ENCODE measurements around the gene TRAPPC10. TPM values are rescaled to one million over a fixed set of nuclear protein-coding genes. Genes with fewer than 3 reads are reported as not detected.

TRAPPC10 gene
- total and polyA plus RNA-seq, 9 of the 15 experiments (the other 6 are each of a cell fraction or from before 2014, with no cell fraction given) = 1.1 to 33.8 (median 24.3) TPM

- TF ChIP-seq THRAP3 (IDR thresholded peaks at IDR 0.05; ENCODE audit: borderline replicate concordance) (no peak), SAFB (IDR thresholded peaks at IDR 0.05; ENCODE audit: borderline replicate concordance, low read depth, low read length) (no peak), SMARCC2 (IDR thresholded peaks at IDR 0.05; ENCODE audit: low read depth) (no peak), ZNF778 (CRISPR knock-in tag; IDR thresholded peaks at IDR 0.05) (no peak), CTCF (IDR thresholded peaks at IDR 0.05 in 2 of 3, conservative IDR thresholded peaks at IDR 0.05 in 1 of 3; ENCODE audit: insufficient read depth in 2 of 3, low read depth in 1 of 3, low read length in 3 of 3) (peak in 1 of 3 experiments; percentile 14; a peak in 1 of 6 replicates), FOXA3 (CRISPR knock-in tag; conservative IDR thresholded peaks at IDR 0.05 in 1 of 2, IDR thresholded peaks at IDR 0.05 in 1 of 2) (no peak), NKRF (IDR thresholded peaks at IDR 0.05; ENCODE audit: borderline replicate concordance) (no peak), ZNF561 (CRISPR knock-in tag; conservative IDR thresholded peaks at IDR 0.05) (no peak), HDAC3 (IDR thresholded peaks at IDR 0.05; ENCODE audit: borderline replicate concordance, partially characterized antibody) (no peak), ESRRB (CRISPR knock-in tag; IDR thresholded peaks at IDR 0.05; ENCODE audit: borderline replicate concordance) (no peak), MED1 (CRISPR knock-in tag; IDR thresholded peaks at IDR 0.05; ENCODE audit: borderline replicate concordance) (no peak), SMAD1 (IDR thresholded peaks at IDR 0.05; ENCODE audit: low read depth, low read length, partially characterized antibody) (no peak), FOXP1 (CRISPR knock-in tag; IDR thresholded peaks at IDR 0.05) (no peak), SNIP1 (IDR thresholded peaks at IDR 0.05; ENCODE audit: low read depth) (no peak), BRF1 (IDR thresholded peaks at IDR 0.05; ENCODE audit: borderline replicate concordance, extremely low read depth, insufficient read length) (no peak), ZNF316 (IDR thresholded peaks at IDR 0.05) (no peak), RAD21 (CRISPR knock-in tag; conservative IDR thresholded peaks at IDR 0.05 in 1 of 2, IDR thresholded peaks at IDR 0.05 in 1 of 2) (peak in 1 of 2 experiments; percentile 42; a peak in 2 of 4 replicates)
- TF ChIP-seq, protein P1, sequence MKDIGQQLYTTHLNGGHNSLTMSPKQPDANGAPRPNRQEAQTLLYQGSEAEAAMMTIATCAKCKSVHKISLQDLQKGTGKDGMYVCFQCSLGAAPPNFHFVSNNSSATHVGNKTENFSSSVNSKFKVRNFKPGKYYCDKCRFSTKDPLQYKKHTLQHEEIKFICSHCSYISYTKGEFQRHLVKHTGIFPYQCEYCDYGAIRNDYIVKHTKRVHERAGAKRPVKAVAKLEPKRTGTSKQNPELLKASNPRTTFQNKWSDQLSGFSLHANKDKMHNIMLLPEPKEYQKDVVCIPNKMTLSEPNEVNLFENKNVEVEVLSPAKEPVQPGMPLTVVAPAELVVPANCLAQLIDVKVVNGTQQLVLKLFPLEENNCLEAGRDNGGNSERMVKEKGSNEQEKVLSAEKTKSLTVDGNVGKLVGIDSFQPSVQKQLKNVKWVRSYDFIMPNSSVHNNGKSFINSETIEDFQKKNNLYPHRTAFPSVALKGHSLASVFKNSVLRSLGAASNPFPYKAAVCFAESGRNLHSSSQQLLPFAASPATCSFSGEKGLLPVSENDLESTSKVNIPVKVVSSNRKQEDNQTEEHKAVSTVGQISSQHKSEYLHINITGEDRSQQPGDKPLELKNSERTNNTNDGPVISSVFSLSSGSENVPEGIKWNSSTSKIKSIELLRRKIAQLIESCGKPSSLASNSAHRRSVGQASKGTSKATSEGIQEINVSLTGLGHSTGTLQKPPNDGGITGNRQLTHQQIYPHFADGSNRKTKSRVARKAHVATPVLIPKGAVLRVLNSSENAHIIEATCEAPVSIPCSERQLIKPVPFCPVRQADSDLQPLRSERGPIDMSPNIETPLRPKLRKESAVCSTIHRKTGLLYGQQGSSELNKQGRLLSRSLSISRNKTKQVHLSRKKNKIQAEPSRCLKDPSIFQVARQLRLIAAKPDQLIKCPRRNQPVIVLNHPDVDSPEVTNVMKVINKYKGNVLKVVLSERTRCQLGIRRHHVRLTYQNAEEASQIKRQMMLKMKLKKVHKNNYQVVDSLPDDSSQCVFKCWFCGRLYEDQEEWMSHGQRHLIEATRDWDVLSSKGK (CRISPR knock-in tag; IDR thresholded peaks at IDR 0.05) = no peak
- TF ChIP-seq, protein P2, sequence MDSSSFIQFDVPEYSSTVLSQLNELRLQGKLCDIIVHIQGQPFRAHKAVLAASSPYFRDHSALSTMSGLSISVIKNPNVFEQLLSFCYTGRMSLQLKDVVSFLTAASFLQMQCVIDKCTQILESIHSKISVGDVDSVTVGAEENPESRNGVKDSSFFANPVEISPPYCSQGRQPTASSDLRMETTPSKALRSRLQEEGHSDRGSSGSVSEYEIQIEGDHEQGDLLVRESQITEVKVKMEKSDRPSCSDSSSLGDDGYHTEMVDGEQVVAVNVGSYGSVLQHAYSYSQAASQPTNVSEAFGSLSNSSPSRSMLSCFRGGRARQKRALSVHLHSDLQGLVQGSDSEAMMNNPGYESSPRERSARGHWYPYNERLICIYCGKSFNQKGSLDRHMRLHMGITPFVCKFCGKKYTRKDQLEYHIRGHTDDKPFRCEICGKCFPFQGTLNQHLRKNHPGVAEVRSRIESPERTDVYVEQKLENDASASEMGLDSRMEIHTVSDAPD (CRISPR knock-in tag; IDR thresholded peaks at IDR 0.05) = no peak
These were observed 12.8 kb downstream of the TRAPPC10 start (continued) for GRCh38 chr21:44024887-44025353.

All from K562 (cell line).